H1 (cell line): ENCODE results near the gene TEX14. TPM values are rescaled to one million over a fixed set of nuclear protein-coding genes. Genes with fewer than 3 reads are reported as not detected.

ENCODE experiments used
- CHD7 ChIP-seq: fragments of 300-600 bp; sonication (generic); IDR thresholded peaks from 2 replicates; pipeline ENCODE4 v1.7.1; 2012; ENCODE audit warnings: low read length, moderate library complexity, mild to moderate bottlenecking, inconsistent platforms; ENCODE audit not compliant: insufficient replicate concordance
- POLR2A ChIP-seq, 2 experiments: IDR thresholded peaks; 1 replicate in 1 of 2; 2 replicates in 1 of 2; pipeline ENCODE4 v1.6.1; 2011; ENCODE audit warnings: low read depth in 2 of 2, low read length in 2 of 2, mild to moderate bottlenecking in 2 of 2; ENCODE audit errors: control extremely low read depth in 1 of 2
- RFX5 ChIP-seq: IDR thresholded peaks from 2 replicates; pipeline ENCODE4 v1.6.1; 2011; ENCODE audit warnings: low read depth, low read length, improper control_type of control experiment, borderline replicate concordance
- RXRA ChIP-seq: IDR thresholded peaks from 2 replicates; pipeline ENCODE4 v1.6.1; 2011; ENCODE audit warnings: low read depth, mild to moderate bottlenecking, low read length, moderate library complexity; ENCODE audit not compliant: insufficient read depth
- SIX5 ChIP-seq: IDR thresholded peaks from 2 replicates; pipeline ENCODE4 v1.6.1; 2011; ENCODE audit warnings: mild to moderate bottlenecking, low read depth, low read length
- TAF1 ChIP-seq: IDR thresholded peaks from 2 replicates; pipeline ENCODE4 v1.6.1; 2011; ENCODE audit warnings: mild to moderate bottlenecking, low read depth, low read length
- TBP ChIP-seq: IDR thresholded peaks from 2 replicates; pipeline ENCODE4 v1.6.1; 2011; ENCODE audit warnings: low read depth, low read length, improper control_type of control experiment
- polyA plus RNA-seq, 7 experiments: library from polyadenylated mRNA; depleted of rRNA in 3 of 7; stranded (reverse) in 5 of 7; unstranded in 2 of 7; fragments of >200 nt in 5 of 7; fragments of 200-250 nt in 2 of 7; gene quantifications; 1 replicate in 5 of 7; 2 replicates in 1 of 7; 4 replicates in 1 of 7; pipeline versions ENCODE4 v1.2.1 to v1.2.3, GENCODE V29; 2011 to 2013; ENCODE audit warnings: missing spikeins in 2 of 7, mixed read lengths in 2 of 7
- total RNA-seq: library from RNA; stranded (reverse); fragmentation: NEBNext Ultra II Directional; extraction: Animal tissue kit (Norgen Biotek cat#: 25700); gene quantifications from 2 replicates; pipeline ENCODE4 v1.2.1, GENCODE V29; 2021
- TF ChIP-seq, protein P1 (sequence below): IDR thresholded peaks from 2 replicates; pipeline ENCODE4 v1.6.1; 2012; ENCODE audit warnings: low read length, inconsistent platforms

Gene TEX14
- total and polyA plus RNA-seq, 2 of the 8 experiments (the other 6 are each of a cell fraction or from before 2014, with no cell fraction given), result 0.83 to 2.5 TPM

DNA sequence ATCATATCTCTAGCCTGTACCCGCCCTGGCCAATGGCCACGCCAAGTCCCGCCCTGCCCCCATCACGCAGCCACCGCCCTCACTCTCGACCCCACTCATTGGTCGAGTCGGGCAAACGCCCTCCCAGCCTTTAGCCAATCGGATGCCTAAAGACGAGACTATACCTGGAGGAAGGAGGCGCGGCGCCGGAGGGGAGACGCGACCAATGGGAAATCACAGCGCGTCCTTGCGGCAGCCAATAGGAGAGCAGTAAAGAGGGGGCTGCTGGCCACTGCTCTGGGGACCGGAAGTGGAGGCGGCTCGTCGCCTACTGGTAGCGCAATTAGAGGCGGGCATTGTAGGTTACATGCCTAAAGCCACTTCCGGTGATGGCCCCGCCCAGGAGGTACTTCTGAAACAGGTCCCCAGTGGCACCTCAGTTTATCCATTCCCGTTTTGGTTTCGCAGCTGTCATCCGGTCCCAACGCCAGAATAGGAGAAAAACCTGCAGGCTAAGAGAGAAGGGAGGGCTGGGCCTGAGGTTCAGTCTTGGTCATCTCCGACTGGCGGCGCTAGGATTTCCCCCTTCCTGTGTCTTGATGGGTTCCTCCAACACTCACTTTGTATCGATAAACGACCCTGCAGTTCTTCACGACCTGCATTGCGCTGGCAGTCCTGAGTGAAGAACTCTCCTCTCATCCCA is 173.8 kb downstream of the TEX14 start (continued):
- no peak for TF ChIP-seq CHD7
- TF ChIP-seq POLR2A (IDR thresholded peaks at IDR 0.05; ENCODE audit: control extremely low read depth in 1 of 2, low read depth in 2 of 2, low read length in 2 of 2), result no peak
- TF ChIP-seq TAF1, result peak; percentile 22; the same call in 1 of the 2 replicates
- no peak for TF ChIP-seq SIX5
- no peak for TF ChIP-seq RFX5
- no peak for TF ChIP-seq RXRA
- TF ChIP-seq, protein P1, sequence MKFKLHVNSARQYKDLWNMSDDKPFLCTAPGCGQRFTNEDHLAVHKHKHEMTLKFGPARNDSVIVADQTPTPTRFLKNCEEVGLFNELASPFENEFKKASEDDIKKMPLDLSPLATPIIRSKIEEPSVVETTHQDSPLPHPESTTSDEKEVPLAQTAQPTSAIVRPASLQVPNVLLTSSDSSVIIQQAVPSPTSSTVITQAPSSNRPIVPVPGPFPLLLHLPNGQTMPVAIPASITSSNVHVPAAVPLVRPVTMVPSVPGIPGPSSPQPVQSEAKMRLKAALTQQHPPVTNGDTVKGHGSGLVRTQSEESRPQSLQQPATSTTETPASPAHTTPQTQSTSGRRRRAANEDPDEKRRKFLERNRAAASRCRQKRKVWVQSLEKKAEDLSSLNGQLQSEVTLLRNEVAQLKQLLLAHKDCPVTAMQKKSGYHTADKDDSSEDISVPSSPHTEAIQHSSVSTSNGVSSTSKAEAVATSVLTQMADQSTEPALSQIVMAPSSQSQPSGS, result peak; percentile 73; the same call in 1 of the 2 replicates
- TF ChIP-seq TBP, result peak; percentile 50; the same call in 1 of the 2 replicates
